Effector CD4-positive, alpha-beta T cell (primary cell): ENCODE results near the gene CPNE4. TPM values are rescaled to one million over a fixed set of nuclear protein-coding genes. Genes with fewer than 3 reads are reported as not detected.
"Not testable (repeated sequence)": the region's sequence is repeated elsewhere in the genome, so short reads cannot be mapped to it uniquely, and the experiment has no call there.

ENCODE experiments used
- DNase-seq: peaks from one replicate; pipeline ENCODE4 v3.0.0-alpha.2; 2020
- total RNA-seq: gene quantifications from one replicate; lab custom pipeline; 2026; lab: John Stamatoyannopoulos, UW

CPNE4 gene
- not detected for total RNA-seq

DNA sequence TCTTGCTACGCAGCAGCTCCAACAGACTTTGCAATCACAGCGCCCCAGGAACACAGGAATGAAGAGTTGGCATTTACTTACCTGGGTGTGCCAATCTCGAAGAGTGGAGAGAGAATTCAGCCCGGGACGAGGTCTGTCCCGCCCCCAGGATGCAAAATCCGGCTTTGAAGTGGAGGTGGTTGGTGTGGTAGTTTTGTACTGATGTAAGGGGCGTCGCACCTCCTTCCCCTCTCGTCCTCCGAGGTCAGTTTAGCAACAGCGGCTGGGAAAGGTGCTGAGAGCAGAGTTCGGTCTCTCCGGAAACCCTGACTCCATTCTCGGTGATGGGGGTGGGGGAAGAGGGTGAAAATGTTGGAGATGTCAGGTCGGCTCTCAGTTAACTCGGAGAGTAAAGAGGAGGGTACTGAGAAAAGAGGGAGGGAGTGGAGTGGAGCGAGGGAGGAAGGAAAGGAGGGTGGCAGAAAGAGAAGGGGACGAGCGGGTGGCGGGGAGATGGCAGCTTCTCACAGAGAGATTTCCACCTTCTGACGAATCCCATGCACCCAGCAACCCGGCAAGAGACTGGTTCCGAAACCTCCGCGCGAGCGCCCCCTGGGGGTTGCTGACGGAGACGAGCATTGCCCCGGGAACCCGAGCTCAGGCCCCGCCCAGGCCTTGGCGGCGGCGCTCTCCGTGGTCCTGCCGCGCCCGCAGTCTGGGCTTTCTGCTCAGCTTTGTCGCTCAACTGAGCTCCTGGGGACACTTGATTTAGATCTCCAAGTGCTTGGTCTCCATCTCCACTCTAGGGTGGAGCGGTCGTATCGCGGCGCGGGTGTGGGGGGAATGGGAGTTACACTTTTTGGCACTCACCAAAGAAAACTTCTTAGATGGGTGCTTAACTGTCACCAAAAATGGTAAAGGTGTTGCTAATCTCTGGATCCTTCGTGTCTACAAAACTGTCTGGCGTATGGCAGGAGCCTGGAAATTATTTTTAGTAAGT lies at the start of gene CPNE4:
TSS of gene CPNE4 (minus strand) at position 529 of the 979 bp plus-strand sequence.
- DNase-seq = peak; percentile 4

DNA sequence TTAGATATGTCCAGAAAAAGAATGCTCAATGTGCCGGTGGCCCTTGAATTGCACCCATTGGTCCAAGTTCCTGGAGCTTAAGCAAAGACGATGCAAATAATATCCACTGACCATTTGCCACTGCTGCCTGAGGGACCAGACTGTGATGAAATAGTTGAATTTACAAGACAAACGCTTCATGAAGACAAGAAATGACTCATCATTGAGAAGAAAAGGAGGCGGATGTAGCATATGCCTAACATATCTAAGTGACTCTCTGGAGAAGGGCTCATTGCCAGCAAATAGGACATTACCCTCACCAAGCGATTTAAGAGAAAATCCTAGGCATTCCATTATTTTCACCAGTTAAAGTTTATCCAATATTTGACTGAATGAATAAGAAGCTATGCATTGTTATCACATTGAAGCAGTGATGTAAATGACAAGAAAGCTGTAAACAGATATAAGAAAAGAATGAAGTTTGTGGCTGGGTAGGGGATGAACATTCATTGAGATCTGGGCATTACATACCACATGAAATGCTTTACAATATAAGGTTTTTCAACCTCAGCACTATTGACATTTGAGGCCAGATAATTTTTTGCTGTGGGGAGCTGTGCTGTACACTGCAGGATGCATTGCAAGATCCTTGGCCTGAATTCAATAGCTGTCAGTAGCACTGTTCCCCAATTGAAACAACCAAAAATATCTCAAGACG lies 48.9 kb upstream of the CPNE4 start:
- no peak for DNase-seq

DNA sequence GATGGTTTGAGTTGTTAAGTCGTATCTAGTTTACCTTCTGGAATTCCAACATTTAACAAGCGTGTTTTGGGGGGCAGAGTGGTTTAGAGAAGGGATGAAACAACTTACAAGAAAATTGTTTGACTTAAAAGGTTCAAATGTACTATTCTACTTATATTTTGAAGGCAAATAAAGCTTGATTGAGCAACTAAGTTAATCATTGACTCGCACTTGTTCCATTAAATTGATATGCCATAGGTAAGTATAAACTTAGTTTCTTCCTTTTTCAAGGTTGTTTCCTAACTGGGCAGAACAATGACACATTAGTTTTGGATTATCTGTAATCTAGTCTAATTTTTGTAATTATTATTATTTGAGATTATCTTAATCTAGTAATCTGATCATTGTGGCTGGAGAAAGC lies 48.3 kb upstream of the CPNE4 start:
- no peak for DNase-seq

DNA sequence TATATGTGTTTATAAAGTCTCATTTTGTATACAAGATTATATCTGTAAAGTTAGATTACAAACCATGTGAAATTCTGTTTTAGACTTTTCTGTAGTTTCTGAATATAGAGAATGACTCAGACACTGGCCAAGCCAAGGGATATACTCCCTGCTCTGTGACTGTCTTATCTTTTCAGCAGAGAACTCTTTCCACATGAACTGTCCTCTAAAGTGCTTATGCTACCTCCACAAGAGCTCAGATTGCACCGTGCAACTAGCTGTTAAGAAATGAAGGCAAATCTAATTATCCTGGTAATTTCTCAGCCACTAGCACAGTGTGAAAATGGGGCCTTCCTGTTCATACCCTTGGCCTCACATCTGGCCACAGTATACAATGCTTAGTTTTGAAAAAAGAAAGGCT lies 44.3 kb upstream of the CPNE4 start:
- no peak for DNase-seq

DNA sequence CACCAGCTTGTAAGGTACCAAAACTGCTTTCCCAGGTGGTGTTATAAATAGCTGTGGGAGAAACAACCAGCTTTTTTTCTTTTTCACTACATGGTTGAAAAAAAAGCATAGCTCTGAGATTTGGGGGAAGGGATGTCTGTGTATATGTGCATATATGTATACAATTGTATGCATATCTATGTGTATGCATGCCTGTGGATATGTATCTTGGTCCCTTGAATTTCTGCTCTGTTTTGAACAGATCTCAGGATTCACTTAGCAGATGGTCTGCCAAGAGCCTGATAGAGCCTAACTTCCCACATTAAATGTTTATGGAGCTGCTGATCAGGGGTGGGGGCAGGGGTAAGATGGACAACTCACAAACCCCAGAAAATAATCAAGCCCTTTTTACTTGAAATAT lies 39.0 kb upstream of the CPNE4 start:
- no peak for DNase-seq

DNA sequence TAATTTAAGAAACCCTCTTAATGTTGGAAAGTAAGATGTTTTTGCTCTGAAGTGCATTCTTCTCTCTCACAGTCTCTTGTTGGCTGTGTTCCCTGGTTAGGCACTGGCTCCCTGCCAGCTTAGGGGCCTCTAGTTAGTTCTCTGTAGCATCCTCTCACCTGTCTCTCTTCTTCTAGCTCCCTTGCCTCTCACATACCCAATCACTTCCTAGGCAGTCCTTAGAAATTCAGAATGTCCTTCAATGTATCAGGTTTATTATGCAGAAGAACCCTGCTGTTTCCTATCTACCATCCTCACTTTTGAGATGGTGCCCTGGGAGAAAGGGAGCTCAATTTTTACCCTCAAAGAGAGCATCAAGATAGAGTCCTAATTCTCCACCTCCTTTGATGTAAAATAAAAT lies 36.2 kb upstream of the CPNE4 start:
- DNase-seq = no peak

DNA sequence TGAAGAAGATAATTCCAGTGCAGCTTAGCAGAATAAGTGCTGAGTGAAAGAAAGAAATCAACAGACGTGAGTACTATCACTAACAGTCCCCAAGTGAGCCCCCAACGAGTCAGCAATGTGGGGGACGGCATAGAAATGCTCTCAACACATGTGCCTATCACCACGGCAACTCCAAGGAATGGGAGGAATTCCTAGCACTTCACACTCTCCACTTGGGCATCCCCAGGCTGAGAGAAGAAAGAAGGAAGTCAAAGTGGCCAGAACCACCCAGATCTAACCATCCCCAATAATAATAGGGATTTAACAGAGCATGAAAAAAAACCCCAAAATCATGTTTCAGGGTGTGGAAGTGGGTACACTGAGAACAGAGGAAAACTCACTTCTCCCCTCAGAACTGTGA lies 29.3 kb upstream of the CPNE4 start:
- no peak for DNase-seq

DNA sequence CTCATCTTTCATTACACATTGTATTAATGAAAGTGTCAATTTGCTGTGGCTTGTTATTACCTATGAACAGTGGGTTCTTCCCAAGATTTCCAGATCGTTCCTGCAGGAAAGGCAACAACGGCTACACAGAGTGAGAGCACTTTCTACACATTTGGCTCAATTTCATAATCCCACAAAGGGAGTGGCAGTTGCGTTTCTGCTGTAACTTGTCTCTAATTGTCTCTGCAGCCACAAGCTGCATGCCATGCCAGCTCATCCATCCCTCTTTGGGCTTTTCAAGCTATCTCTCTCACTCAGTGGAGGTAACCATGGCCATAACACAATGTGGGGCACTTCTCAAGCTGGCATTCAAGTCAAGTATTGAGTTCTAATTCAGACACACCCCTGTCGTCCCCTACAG lies 27.7 kb upstream of the CPNE4 start:
- DNase-seq = no peak

DNA sequence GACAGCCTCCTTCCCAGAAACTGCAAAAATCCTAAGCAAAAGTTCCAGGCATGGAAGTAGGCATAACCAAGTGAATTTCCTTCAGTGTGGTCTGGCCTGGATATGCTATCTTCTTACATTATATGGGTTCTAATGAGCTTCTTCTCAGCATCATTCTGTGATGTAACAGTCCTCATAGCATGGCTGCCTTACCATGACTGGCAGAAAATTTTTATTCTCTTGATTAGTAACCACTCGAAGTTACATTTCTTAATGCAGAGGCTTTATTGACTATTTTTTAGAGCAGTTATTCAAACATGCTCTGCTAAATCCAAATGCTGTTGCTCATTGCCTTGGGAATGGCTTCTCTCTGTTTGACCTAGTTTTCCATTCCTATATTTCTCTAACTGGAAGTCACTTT lies 21.1 kb upstream of the CPNE4 start:
- no peak for DNase-seq

DNA sequence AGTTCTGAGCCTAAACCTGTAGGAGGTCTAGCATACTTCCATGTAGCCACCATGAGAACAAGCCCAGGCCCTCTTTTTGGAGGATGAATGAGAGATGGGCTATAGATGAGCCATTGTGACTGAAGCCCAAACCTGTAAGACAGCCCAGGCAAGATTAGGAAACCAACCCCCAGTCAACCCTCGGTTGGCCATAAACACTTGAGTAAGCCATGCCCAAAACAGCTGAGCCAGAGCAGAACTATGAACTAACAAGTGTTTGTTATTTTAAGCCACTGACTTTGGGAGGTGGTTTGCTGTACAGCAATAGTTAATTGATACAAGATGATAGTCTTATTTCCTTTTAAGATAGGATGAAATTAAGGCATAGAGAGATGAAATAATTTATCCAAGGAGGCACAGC lies 12.4 kb upstream of the CPNE4 start:
- no peak for DNase-seq

DNA sequence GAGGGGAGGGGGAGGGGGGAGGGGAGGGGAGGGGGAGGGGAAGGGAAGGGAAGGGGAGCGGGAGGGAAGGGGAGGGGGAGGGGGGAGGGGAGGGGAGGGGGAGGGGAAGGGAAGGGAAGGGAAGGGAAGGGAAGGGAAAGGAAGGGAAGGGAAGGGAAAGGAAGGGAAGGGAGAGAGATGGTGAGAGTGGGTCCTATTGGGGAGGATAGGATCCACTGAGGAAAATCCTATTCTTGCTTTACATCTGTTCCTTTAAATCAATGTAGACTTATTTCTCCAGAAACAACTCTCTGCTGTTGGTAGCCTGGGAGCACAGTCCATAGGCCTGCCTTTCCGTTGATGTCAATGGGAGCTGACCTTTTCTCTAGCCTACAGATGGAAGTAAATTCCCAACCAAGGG lies 10.1 kb upstream of the CPNE4 start:
- not testable (repeated sequence) for DNase-seq

DNA sequence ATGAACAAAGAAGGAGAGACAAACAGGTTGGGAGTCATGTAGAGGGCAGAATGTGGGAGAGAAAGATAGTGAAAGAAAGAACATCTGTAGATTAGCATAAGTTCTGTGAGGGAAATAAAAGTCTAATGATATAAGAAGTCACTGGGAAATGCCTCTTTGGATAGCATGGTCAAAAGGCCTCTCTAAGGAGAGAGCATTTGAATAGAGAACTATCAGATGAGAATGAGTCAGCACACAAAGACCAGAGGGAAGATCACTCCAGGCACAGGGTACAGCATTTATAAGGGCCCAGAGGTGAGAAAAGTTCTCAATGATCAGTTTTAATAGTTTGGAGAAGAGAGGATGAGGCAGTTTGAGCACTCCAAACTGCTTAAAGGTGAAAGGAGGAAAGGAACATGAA lies 7.9 kb upstream of the CPNE4 start:
- no peak for DNase-seq

DNA sequence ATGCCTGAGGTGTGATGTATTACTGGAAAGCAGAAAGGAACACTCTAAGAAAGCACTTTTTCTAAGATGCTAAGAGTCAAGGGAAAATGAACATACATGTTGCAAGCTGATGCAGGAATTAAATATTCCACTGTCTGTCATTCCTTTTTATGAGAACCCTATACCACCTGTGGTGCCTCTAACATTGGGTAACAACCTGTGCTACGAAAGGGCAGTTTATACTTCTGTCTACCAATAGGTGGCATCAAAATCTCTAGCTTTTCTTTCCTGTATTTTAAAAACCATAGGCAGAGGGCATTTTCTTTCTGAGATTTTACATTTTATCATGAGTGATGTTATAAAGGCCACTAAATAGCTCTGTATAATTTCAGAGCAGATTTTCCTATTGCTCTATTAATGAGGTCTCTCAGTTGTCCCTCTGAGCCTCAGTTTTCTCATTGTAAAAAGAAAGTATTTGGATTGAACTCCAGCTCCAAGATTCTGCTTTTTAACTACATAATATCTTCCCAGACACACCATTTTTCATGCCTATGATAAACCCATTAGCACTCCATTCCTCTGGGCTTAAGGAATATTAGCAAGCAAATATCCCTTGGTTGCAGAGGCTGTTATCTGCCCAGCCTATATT lies 3.5 kb upstream of the CPNE4 start:
- DNase-seq = no peak

DNA sequence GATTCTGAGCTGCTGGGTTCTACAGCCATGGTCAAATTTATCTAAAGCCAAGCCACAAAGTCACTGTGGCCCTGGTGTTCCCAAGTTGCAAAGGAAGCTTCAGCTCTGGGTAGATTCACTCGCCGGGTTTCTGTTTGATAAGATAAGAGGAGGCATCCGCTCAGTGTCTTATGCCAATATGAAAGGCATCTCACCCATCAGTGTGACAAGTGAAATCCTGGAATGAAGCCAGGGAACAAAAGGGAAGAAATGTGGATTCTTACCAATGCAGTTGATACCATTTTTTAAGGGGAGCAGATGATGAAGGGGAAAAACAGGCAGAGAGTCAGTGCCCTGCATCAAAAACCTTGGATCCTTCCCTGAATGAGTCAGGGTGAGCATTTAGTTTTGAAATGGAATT lies 2.8 kb upstream of the CPNE4 start:
- DNase-seq = no peak

DNA sequence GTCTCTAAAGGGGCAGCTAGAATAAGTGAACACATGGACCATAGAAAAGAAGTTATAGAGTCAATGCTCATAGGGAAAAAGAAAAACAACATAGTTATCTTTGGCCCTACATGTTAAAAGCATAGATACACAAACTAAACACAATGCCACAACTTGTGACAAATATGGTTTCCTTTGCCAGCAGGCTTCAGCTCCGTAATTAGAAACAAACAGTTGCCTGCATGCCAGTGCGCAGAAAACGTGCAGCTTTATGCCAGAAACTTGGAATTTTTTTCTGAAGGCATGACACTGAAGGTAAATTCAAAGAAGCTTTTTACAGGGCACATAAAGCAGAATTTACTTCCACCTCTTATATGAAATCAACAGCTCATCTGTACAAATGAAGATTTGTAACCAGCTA lies 2.2 kb upstream of the CPNE4 start:
- DNase-seq = no peak

DNA sequence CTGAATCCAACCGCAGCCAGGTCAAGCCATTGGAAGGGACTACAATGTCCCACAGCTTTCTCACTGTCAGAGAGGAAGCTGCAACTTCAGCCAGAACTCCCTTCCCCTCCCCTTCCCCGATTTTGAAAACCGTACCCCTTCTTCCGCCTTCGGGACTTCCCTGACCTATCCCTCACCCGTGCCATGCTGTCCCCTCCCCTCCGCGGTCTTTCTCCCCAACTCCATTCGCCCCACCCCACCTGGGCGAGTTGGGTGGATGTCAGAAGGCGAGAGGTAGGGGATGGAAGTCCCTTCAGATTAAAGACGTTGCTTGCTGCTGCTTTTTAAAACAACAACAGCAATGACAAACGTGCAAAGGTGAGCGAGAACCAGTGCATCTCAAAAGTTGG lies 723 bp downstream of the CPNE4 start:
- DNase-seq = no peak

DNA sequence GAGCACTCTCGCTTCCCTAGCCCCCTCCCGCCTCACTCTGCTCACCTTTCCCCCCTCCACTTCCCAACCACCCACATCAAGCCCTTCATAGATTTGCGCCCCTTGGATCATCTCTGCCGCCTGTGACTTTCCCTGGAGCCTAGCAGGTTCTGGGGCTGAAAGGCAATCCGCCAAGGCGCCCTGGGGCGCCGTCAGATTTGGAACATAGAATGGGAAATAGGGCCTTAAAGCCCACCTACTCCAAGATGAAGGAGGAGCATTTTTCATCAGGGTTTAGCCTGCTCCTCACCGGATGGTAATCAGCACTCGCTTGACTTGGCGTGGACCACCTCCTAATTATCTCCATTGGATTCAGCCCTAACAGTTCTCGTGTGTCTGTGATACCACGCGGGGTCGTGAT lies 1.3 kb downstream of the CPNE4 start:
- no peak for DNase-seq

DNA sequence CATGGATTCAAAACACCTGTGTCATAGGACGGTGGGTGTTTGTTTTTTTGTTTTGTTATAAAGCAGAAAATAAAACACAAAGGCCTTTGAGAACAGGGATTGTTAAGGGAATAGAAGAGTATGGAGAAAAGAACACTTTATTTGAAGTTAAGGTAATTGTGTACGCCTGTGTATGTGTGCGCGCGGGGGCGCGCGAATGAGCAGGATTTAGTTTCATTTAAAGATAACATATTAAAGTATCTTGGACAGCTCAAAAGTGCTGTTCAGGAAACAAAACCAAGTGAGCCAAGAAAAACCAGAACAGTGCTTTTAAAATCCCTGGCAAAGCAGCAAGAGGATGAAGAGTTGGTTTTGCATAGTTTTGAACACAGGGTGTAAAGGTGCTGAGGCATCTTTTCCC lies 1.9 kb downstream of the CPNE4 start:
- DNase-seq = no peak

DNA sequence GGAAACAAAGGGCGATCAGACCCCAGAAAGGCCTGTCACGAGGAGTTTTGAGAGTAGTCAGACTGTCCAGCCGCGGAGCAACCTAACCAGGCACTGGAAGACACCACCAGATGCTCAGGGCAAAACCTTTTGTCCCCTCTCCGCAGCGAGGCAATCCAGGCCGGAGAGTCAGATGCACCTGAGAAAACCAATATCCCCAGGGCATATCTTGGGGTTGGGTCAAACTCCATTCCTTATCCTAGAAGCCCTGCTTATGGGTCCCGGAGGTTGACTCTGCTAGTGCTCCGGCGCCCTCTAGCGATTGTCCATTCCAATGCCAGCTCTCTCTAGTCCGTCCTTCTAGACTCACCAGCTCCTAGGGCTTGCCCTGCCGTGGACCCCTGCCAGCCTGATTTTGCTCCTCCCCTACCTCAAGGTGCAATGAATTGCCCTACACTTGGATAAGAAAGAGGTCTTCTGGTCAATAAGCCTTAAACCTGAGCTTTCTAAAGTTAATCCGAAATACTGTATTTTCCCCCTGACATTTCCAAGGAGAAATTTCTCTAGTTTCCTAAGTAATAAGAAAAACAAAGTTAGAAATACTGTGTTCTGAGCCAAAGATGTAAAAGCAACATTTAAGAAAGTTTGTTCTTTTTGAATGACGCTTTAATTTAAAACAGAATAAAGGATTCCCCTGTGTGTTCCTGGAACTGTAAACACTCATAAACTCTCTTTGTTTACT lies 5.5 kb downstream of the CPNE4 start:
- peak; percentile 26 for DNase-seq

DNA sequence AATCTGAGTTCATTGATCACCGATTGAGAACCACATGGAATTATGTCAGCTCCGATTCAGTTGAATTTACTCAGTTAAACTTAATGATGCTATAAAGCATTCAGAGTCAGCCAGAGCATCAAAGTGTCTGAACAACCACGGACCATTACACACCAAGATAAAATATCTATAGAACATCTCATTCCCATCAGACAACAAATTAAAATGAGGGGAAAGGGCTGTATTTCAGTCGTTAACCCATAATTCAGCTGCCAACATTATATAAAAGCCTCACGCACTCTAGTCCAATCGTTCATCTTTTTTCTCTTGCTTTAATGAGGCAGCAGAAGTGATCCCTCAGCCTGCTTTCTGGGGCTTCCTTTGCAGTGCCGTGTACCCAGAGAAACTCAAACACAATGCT lies 11.9 kb downstream of the CPNE4 start:
- DNase-seq = no peak

DNA sequence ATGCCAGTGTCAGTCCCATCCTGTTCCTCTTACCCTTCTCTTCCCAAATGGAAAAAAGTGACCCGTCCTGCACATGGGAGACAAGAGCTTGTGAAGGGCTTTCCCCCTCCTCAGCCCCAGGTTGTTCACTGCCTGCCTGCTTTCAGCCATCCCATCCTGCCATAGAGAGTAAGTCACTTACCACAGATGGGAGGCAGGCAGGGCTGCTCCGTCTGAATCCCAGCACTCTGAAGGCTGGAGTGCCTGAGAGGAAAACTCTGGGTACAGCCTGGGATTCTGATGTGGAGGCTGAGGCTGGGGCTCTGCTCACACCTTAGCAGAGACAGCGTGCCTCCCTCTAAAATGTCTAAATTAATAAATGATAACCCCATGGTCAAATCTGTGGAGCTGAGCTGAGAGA lies 14.8 kb downstream of the CPNE4 start:
- no peak for DNase-seq

DNA sequence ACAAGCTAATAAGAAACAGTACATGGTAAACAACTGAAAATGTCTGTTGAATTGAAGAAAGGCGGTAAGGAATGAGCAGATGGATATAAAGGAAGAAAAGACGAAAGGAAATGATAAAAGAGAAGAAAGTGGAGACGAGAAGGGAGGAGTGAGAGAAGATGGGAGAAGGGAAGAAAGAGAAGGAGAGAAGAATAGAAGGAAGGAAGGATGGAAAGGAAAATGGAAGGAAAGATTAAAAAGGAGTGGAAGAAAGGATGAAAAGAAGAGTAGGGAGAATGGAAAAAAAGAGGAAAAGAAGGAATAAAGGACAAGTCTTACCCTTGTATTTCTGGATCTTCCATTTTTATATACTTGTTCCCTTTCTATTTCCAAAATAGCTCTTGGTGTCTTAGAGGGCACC lies 17.7 kb downstream of the CPNE4 start:
- DNase-seq = no peak
